Measurements from ENCODE around the gene YIPF1. TPM values are rescaled to one million over a fixed set of nuclear protein-coding genes. Genes with fewer than 3 reads are reported as not detected.

Gene YIPF1
- polyA plus RNA-seq, 1 of the 3 experiments (the other 2 are of a cell fraction) = 23.1 TPM

GRCh38 chr1:53868565-53868964 lies 21.0 kb downstream of the YIPF1 start:
- DNase-seq = no peak
- H3K36me3 ChIP-seq (replicated peaks in 1 of 2; ENCODE audit: control insufficient read depth in 1 of 2, insufficient read depth in 2 of 2, low read length in 1 of 2) = peaks cover 33 to 43% of the 10 kb centered on the region in 2 experiments
- H4K20me1 ChIP-seq (ENCODE audit: insufficient read depth) = no peaks in the 10 kb centered on the region
- POLR2A ChIA-PET = no interaction called here
- H3K4me1 ChIP-seq (ENCODE audit: control insufficient read depth in 1 of 2, insufficient read depth in 2 of 2, low read depth in 1 of 2, low read length in 1 of 2) = no peaks in the 10 kb centered on the region
- no peaks in the 10 kb centered on the region for H3K9me2 ChIP-seq
- no peaks in the 10 kb centered on the region for H3K9me3 ChIP-seq
- CTCF ChIA-PET = interaction anchor here (0.8 to 3.7 kb wide), 5 partner anchors 7 to 91 kb away, joined by 4 to 24 read pairs (median 18); no protein-coding TSS in a partner anchor
- 80% methylated on average over 1 of the region's 1 CpG for WGBS (ENCODE audit: low lambda C conversion rate)
- H3K4me2 ChIP-seq = no peak overlapping the region
- H3K79me2 ChIP-seq (ENCODE audit: insufficient read depth) = no peaks in the 10 kb centered on the region
- no peaks in the 10 kb centered on the region for H3F3A ChIP-seq (replicated peaks; ENCODE audit: insufficient read depth)
- no peak overlapping the region for H3K9ac ChIP-seq
- no peak overlapping the region for H3K27ac ChIP-seq (ENCODE audit: low read depth in 2 of 2, low read length in 1 of 2)
- H2AFZ ChIP-seq (ENCODE audit: low read depth) = no peak overlapping the region
- H3K27me3 ChIP-seq (ENCODE audit: insufficient read depth) = no peaks in the 10 kb centered on the region
- H3K4me3 ChIP-seq (ENCODE audit: low read depth in 2 of 2, low read length in 1 of 2) = no peak overlapping the region
- TF ChIP-seq REST (IDR thresholded peaks at IDR 0.05; ENCODE audit: low read depth, low read length) (no peak), NRF1 (IDR thresholded peaks at IDR 0.05; ENCODE audit: low read depth, low read length) (no peak), FOXJ3 (CRISPR knock-in tag; IDR thresholded peaks at IDR 0.05) (no peak), ELF1 (IDR thresholded peaks at IDR 0.05) (no peak), MAX (IDR thresholded peaks at IDR 0.05; ENCODE audit: low read depth) (no peak), GABPA (IDR thresholded peaks at IDR 0.05; ENCODE audit: low read depth) (no peak), FOXM1 (IDR thresholded peaks at IDR 0.05; ENCODE audit: low read depth) (no peak), USF1 (IDR thresholded peaks at IDR 0.05; ENCODE audit: borderline replicate concordance, low read depth) (no peak), TCF12 (IDR thresholded peaks at IDR 0.05) (no peak), RCOR1 (IDR thresholded peaks at IDR 0.05; ENCODE audit: low read length) (no peak), POLR2AphosphoS5 (IDR thresholded peaks at IDR 0.05; ENCODE audit: low read depth, low read length) (no peak), EZH2phosphoT487 (IDR thresholded peaks at IDR 0.05; ENCODE audit: borderline replicate concordance, low read depth) (no peak), RXRA (IDR thresholded peaks at IDR 0.05; ENCODE audit: borderline replicate concordance, low read depth) (no peak), EP300 (IDR thresholded peaks at IDR 0.05; ENCODE audit: borderline replicate concordance in 1 of 2, low read depth in 1 of 2, low read length in 1 of 2) (no peak), GATA2 (CRISPR knock-in tag; IDR thresholded peaks at IDR 0.05) (no peak), YY1 (IDR thresholded peaks at IDR 0.05; ENCODE audit: low read depth) (no peak), RAD21 (IDR thresholded peaks at IDR 0.05; ENCODE audit: low read length) (no peak), TAF1 (IDR thresholded peaks at IDR 0.05; ENCODE audit: borderline replicate concordance, low read depth, low read length) (no peak), ZBTB33 (IDR thresholded peaks at IDR 0.05; ENCODE audit: borderline replicate concordance, low read depth) (no peak)
